ENCODE measurements around the gene PPCDC. TPM values are rescaled to one million over a fixed set of nuclear protein-coding genes. Genes with fewer than 3 reads are reported as not detected.
A peak's percentile ranks its signal among the peaks of the same experiment; 100 is the strongest.

PPCDC gene
- total and polyA plus RNA-seq, 10 of the 15 experiments (the other 5 are each of a cell fraction or from before 2014, with no cell fraction given), result 32.5 to 135 (median 55.0) TPM

GRCh38 chr15:75042730-75043508, 19.5 kb downstream of the PPCDC start (continued):
- TF ChIP-seq PAX5 (IDR thresholded peaks at IDR 0.05; ENCODE audit: borderline replicate concordance, low read depth, low read length), result peak; percentile 95
- TF ChIP-seq, protein P1, sequence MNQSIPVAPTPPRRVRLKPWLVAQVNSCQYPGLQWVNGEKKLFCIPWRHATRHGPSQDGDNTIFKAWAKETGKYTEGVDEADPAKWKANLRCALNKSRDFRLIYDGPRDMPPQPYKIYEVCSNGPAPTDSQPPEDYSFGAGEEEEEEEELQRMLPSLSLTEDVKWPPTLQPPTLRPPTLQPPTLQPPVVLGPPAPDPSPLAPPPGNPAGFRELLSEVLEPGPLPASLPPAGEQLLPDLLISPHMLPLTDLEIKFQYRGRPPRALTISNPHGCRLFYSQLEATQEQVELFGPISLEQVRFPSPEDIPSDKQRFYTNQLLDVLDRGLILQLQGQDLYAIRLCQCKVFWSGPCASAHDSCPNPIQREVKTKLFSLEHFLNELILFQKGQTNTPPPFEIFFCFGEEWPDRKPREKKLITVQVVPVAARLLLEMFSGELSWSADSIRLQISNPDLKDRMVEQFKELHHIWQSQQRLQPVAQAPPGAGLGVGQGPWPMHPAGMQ (IDR thresholded peaks at IDR 0.05; ENCODE audit: borderline replicate concordance), result peak; percentile 35; the same call in 1 of the 2 replicates
- TF ChIP-seq ZBTB11 (CRISPR knock-in tag; IDR thresholded peaks at IDR 0.05), result peak; percentile 30; the same call in 1 of the 2 replicates
- TF ChIP-seq BRCA1 (IDR thresholded peaks at IDR 0.05; ENCODE audit: low read depth, low read length), result no peak
- peak; percentile 100 for TF ChIP-seq DPF2 (IDR thresholded peaks at IDR 0.05)
- peak; percentile 76; the same call in 1 of the 2 replicates for TF ChIP-seq NR2C1 (IDR thresholded peaks at IDR 0.05)
- TF ChIP-seq MTA3 (IDR thresholded peaks at IDR 0.05; ENCODE audit: borderline replicate concordance, low read length), result no peak
- peak; percentile 96 for TF ChIP-seq BACH1 (IDR thresholded peaks at IDR 0.05; ENCODE audit: borderline replicate concordance)
- TF ChIP-seq, protein P2, sequence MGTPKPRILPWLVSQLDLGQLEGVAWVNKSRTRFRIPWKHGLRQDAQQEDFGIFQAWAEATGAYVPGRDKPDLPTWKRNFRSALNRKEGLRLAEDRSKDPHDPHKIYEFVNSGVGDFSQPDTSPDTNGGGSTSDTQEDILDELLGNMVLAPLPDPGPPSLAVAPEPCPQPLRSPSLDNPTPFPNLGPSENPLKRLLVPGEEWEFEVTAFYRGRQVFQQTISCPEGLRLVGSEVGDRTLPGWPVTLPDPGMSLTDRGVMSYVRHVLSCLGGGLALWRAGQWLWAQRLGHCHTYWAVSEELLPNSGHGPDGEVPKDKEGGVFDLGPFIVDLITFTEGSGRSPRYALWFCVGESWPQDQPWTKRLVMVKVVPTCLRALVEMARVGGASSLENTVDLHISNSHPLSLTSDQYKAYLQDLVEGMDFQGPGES (IDR thresholded peaks at IDR 0.05), result peak; percentile 6; the same call in 1 of the 2 replicates
- TF ChIP-seq FOXK2 (IDR thresholded peaks at IDR 0.05), result peak; percentile 76
- no peak for TF ChIP-seq HCFC1 (IDR thresholded peaks at IDR 0.05; ENCODE audit: low read length)
- TF ChIP-seq NKRF (conservative IDR thresholded peaks at IDR 0.05), result no peak; the same call in none of the 2 replicates
- TF ChIP-seq, protein P3, sequence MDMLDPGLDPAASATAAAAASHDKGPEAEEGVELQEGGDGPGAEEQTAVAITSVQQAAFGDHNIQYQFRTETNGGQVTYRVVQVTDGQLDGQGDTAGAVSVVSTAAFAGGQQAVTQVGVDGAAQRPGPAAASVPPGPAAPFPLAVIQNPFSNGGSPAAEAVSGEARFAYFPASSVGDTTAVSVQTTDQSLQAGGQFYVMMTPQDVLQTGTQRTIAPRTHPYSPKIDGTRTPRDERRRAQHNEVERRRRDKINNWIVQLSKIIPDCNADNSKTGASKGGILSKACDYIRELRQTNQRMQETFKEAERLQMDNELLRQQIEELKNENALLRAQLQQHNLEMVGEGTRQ (IDR thresholded peaks at IDR 0.05; ENCODE audit: borderline replicate concordance, low read depth, low read length), result no peak
- no peak for TF ChIP-seq KAT2A (conservative IDR thresholded peaks at IDR 0.05; ENCODE audit: control insufficient read depth, low read depth, low read length)
- no peak for TF ChIP-seq SUZ12 (IDR thresholded peaks at IDR 0.05; ENCODE audit: unreplicated experiment)
- TF ChIP-seq ASH2L (IDR thresholded peaks at IDR 0.05; ENCODE audit: borderline replicate concordance, low read depth), result no peak
- peak; percentile 96 for TF ChIP-seq RFX5 (IDR thresholded peaks at IDR 0.05; ENCODE audit: low read depth, low read length)
- TF ChIP-seq ZNF384 (IDR thresholded peaks at IDR 0.05; ENCODE audit: borderline replicate concordance, low read depth, low read length), result peak; percentile 34; the same call in 1 of the 2 replicates
- TF ChIP-seq ESRRA (IDR thresholded peaks at IDR 0.05; ENCODE audit: low read length), result peak; percentile 57; the same call in 1 of the 2 replicates
- TF ChIP-seq, protein P4, sequence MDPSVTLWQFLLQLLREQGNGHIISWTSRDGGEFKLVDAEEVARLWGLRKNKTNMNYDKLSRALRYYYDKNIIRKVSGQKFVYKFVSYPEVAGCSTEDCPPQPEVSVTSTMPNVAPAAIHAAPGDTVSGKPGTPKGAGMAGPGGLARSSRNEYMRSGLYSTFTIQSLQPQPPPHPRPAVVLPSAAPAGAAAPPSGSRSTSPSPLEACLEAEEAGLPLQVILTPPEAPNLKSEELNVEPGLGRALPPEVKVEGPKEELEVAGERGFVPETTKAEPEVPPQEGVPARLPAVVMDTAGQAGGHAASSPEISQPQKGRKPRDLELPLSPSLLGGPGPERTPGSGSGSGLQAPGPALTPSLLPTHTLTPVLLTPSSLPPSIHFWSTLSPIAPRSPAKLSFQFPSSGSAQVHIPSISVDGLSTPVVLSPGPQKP (IDR thresholded peaks at IDR 0.05; ENCODE audit: low read depth, low read length), result peak; percentile 59; the same call in 1 of the 2 replicates

All from GM12878 (cell line).